Measurements from ENCODE around the gene CUX1.
"Not testable (repeated sequence)": the region's sequence is repeated elsewhere in the genome, so short reads cannot be mapped to it uniquely, and the experiment has no call there.

CUX1 gene

DNA sequence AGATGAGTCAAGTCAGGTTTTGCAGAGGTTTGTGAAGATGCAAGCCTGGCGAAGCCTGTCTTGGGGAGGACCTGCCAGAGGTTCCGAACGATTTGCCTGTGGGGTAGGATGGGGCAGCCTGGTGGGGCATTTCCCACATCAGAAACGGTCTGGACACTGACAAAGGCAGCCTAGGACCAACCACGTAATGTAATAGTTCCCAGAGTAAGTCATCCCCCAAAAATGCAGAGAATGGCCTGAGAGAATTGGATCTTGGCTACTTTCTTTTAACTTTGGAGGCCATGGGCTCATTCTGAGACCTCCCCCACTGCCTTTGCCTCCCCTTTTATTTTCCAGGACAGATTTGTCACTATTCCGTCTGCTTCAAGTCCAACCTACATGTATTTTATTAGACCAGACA, 300.3 kb downstream of the CUX1 start:
- DNase-seq = no peak

GRCh38 chr7:102119213-102119651, 301.8 kb downstream of the CUX1 start:
- no peak for DNase-seq

GRCh38 chr7:102119925-102120324, 302.5 kb downstream of the CUX1 start:
- DNase-seq = no peak

GRCh38 chr7:102120666-102121195, 303.3 kb downstream of the CUX1 start:
- no peak for DNase-seq

DNA sequence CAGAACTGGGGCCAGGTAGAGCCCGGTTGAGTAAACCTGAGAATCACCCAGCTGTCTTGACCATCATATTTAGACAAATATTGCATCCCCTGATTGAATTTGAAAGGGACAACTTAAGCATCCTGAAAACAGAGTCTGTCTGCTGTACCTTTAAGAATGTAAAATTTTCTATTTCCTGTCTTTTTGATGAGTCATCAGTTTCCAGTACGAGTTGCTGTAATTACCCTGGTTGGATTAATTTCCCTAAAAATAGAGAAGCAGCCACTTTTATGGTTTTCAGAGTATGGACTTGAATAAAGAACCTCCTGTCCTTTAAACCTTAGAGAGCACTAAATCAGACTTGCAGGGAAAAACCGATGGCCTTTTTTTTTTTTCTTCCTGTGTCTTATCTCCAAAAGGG, 304.6 kb downstream of the CUX1 start:
- no peak for DNase-seq

- no peak for DNase-seq
Measured at GRCh38 chr7:102125127-102125596, 307.7 kb downstream of the CUX1 start.

GRCh38 chr7:102128303-102128702, 310.9 kb downstream of the CUX1 start:
- DNase-seq = no peak

DNA sequence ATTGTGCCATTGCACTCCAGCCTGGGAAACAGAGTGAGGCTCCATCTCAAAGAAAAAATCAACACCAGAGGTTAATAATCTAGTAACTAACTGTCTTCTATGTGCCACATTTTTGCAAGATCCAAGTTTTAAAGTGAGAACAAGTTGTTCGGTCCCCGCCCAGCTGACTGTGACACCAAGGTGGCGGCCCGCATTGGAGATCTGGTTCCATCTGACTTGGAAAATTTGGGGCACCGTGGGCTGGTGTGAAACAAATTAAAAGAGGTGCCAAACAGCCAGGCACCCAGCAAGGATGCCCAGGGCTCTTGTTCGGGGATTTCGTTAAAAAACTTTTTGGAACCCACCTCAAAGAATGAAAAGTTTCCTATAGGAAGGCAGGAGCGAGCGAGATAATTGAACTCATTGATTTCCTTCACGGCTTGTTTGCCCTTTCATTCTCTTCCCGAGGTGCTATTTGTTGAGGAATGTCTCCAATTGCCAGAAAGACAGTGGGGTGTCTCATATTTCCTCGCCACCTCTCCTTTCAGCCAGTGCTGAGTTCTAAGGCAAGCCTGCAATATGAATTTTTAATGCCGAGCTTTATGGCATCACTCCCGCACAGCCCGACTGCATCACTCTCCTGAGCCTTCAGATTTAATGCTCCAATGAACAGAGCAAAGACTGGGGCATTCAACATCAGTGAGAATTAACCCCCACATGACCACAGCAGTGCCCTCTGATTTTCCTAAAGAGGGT, 312.4 kb downstream of the CUX1 start:
- DNase-seq = no peak

DNA sequence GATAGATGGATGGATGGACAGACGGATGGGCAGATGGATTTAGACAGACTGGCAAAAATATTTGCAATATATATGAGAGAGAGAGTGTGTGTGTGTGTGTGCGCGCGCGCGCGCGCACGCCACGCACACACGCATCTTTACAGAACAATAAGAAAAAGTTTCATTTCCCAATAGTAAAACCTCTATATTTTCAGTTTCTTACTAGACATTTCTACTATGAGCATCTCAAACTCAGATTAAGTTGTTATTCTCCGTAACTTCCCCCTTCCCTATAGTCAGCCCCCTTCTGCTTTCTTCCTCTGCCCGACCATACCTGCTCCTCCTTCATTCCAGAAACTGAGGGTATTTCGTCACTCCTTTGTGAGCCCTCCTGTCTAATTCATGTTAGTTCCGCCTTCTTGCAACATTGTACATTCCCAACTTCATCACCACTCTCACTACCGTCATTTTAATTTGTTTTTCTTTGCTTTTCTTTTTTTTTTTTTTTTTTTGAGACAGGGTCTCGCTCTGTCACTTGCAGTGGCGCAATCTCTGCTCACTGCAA, 314.9 kb downstream of the CUX1 start:
- no peak for DNase-seq

DNA sequence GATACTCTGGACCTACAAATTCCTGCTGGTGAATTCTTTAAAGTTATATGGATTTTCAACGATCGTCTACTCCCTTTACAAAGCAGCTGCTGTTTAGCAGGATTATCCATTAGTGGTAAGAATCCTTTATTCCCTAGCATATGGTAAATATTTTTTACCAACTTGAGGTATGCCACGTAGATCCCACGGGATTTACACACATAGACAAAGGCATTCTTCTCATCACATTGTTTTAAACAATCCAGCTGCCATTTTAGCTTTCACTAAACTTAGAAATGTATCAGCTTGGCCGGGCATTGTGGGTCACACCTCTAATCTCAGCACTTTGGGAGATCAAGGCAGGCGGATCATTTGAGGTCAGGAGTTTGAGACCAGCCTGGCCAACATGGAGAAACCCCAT, 321.2 kb downstream of the CUX1 start:
- no peak for DNase-seq

GRCh38 chr7:102140952-102141370, 323.5 kb downstream of the CUX1 start:
- DNase-seq = no peak

DNA sequence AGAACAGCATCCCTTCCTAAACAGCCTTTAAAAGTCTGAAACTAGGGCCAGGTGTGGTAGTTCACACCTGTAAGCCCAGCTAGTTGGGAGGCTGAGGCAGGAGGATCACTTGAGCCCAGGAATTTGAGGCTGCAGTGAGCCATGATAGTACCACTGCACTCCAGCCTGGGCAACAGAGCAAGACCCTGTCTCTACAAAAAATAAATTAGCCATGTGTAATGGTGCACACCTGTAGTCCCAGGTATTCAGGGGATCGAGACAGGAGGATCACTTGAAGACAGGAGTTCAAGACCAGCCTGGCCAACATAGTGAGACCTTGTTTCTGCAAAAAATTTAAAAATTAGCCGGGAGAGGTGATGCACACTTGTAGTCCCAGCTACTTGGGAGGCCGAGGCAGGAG, 325.0 kb downstream of the CUX1 start:
- DNase-seq = not testable (repeated sequence)

GRCh38 chr7:102146122-102146521, 328.7 kb downstream of the CUX1 start:
- no peak for DNase-seq

DNA sequence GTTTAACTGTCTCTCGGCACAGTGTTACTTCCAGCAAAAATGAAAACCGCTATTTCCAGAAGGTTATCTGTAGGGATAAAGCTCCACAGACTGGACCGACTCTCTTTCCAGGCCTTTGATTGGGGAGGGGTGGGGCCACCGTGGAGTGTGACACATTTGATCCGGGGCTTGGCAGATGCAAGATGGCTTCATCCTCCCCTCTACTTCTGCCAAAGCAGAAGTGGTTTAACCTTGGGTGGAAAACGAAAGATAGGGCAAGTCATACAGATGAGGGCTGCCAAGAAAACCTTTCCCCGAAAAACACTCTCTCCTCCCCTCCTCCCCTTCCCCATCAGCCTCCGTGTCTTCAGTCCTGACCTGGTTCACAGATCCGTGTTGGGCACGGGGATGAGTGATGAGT, 329.6 kb downstream of the CUX1 start:
- DNase-seq = no peak

DNA sequence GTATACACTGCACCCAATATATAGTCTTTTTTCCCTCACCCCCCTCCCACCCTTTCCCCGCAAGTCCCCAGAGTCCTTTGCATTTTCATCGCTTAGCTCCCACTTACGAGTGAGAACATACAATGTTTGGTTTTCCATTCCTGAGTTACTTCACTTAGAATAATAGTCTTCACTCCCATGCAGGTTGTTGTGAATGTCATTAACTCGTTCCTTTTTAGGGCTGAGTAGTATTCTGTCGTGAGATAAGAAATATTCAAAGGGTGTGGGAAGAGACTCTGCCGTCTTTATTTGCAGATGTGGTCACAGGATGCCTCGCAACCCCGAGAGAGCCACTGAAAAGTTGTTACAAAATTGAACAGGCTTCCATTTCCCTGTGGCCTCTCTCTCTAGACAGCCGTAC, 331.4 kb downstream of the CUX1 start:
- DNase-seq = no peak

- no peak for DNase-seq
Measured at GRCh38 chr7:102149416-102149815, 332.0 kb downstream of the CUX1 start.

GRCh38 chr7:102150266-102150665, 332.8 kb downstream of the CUX1 start:
- DNase-seq = no peak

DNA sequence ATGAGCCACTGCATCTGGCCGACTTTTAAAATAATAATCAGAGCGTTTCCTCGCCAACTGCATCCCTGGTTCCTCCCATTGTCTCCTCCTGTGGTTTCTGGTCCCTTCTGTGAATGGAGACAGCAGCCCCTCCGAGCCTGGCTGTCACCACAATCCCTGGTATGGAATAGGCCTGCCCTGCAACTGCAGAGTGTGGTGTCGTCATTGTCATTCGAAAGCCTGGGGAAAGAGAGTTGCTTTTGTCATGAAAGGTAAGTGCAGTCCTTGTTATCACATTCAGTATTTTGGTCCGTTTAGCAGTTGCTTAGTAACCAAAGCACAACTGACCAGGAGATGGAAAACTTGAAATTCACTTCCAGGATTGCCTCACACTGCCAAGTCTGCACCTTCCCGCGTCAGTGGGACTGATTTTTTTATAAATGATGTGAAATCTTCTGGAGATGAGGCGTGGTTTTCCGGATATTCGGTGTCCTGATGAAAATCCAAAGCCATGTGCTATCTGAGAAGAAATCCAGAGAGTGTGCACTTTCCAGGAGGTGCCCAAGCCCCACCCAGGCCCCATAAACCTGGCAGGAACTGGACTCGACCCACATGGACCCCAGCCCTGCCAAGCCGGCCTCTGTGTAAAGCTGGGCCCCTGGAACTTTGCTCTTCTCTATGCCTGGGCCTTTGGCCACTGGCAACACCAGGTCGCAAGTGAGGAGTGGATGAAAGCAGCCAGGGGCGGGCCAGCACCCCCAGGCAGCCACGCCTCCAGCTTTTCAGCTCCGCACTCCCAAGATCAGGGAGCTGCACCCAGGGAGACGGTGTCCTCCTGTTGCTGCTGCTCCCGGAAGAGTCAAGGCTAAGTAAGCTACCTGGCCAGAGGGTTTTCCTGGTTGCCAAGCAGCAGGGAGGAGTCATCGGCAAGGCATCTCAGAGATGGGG, 335.5 kb downstream of the CUX1 start:
- no peak for DNase-seq

DNA sequence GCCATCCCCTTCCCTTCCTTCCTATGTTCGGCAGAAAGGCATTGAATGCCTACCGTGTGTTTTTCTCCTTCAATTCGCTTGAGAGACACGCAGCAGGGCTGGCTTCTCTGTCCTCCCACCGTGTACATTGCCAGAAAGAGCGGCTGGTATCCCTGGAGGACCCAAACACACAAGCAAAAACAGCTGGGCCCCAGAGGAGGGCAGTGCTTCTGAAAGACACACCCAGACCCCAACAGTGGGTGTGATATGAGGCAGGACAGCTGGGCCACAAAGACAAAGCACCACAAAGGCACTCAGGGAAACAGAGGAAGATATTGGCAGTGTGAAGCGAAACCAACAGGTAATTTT, 336.1 kb downstream of the CUX1 start:
- no peak for DNase-seq

GRCh38 chr7:102154425-102154824, 337.0 kb downstream of the CUX1 start:
- DNase-seq = no peak

- no peak for DNase-seq
Measured at GRCh38 chr7:102155821-102156441, 338.5 kb downstream of the CUX1 start.

DNA sequence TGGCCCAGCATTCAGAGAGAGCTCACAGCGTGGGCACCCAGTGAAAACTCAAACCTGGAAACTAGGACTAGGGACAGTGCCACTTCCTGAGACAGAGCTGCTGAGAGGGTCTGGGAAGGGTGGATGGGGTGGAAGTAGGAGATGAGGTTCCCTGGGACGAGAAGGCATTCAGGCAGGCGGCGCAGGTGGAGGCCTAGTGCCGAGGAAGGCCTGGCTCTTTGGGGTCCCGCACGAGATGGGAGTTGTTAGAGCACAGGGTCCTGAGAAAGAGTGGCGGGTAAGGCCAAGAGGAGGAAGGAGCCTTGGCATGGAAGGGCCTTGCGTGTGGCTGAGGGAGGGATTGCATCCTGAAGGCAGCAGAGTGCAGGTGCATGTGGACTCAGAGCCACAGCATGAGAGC, 339.4 kb downstream of the CUX1 start:
- DNase-seq = no peak

GRCh38 chr7:102165136-102165535, 347.7 kb downstream of the CUX1 start:
- DNase-seq = no peak
